Measurements from ENCODE around the gene REM1.

GRCh38 chr20:31473331-31474096, 1.6 kb upstream of the REM1 start:
- TF ChIP-seq EP300 (IDR thresholded peaks at IDR 0.05) (no peak), CTCF (IDR thresholded peaks at IDR 0.05) (no peak), POLR2A (IDR thresholded peaks at IDR 0.05) (no peak)

All from ovary (tissue), 3 donors.